GM18517 (cell line): ENCODE data around the gene ZNF773.

Experiments used
- ATAC-seq: cut with Tn5 transposase; IDR thresholded peaks from one replicate; pipeline ENCODE4 v1.9.1; 2021; ENCODE audit warnings: mild to moderate bottlenecking, moderate library complexity; ENCODE audit not compliant: unreplicated experiment

ZNF773 gene

DNA sequence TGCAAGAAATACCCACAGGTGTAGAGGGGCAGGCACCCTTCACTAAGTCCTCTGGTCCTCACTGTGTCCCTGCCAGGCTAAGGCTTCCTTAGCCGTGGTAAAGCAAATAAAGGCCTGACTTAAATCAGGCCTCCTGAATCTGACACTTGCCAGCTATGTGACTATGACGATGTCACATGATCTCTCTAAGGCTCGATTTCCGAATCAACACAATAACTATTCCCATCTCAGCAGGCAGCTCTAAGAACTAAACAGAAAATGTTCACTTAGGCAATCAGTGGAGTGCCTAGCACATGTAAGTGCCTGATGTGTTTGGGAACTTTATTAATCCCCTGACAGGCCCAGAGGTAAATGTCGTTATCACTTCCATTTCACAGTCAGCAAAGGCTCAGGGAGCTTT, 57.9 kb downstream of the ZNF773 start:
- no peak for ATAC-seq
